Measurements from ENCODE around the gene TEC. TPM values are rescaled to one million over a fixed set of nuclear protein-coding genes. Genes with fewer than 3 reads are reported as not detected.
"Not testable (repeated sequence)": the region's sequence is repeated elsewhere in the genome, so short reads cannot be mapped to it uniquely, and the experiment has no call there.

TEC gene
- total RNA-seq, 1 donor from 2014 or later, result not detected

GRCh38 chr4:48169636-48170035, 100.0 kb downstream of the TEC start:
- Histone ChIP-seq H3K4me2 (no peak overlapping the region), H3K4me1 (no peaks in the 10 kb centered on the region), H3K9me3 (ENCODE audit: low read depth) (no peaks in the 10 kb centered on the region), H3K4me3 (no peak overlapping the region), H3K27ac (no peak overlapping the region), H3K79me2 (ENCODE audit: low read depth) (no peaks in the 10 kb centered on the region), H2AFZ (replicated peaks) (no peak overlapping the region), H4K20me1 (ENCODE audit: low read depth) (no peaks in the 10 kb centered on the region), H3K27me3 (no peaks in the 10 kb centered on the region), H3K36me3 (no peaks in the 10 kb centered on the region), H3F3A (ENCODE audit: low read depth) (no peaks in the 10 kb centered on the region), H3K9ac (no peak overlapping the region)
- Mint-ChIP-seq H3K4me1 (peaks cover 8% of the 10 kb centered on the region), H3K9me3 (no peaks in the 10 kb centered on the region), H3K27me3 (ENCODE audit: insufficient read depth, low read depth) (no peaks in the 10 kb centered on the region), H3K4me3 (no peak overlapping the region), H3K36me3 (no peaks in the 10 kb centered on the region), H3K27ac (no peak overlapping the region)
- no peak for DNase-seq (ENCODE audit: low spot score)
- TF ChIP-seq EZH2phosphoT487 (IDR thresholded peaks at IDR 0.05) (no peak), EZH2 (IDR thresholded peaks at IDR 0.05) (no peak), CTCF (IDR thresholded peaks at IDR 0.05) (no peak)

- Histone ChIP-seq H3K27me3 (no peaks in the 10 kb centered on the region), H3K9ac (no peak overlapping the region), H4K20me1 (ENCODE audit: low read depth) (no peaks in the 10 kb centered on the region), H3K79me2 (ENCODE audit: low read depth) (no peaks in the 10 kb centered on the region), H3K4me3 (no peak overlapping the region), H3K36me3 (no peaks in the 10 kb centered on the region), H3K4me1 (no peaks in the 10 kb centered on the region), H3K9me3 (ENCODE audit: low read depth) (no peaks in the 10 kb centered on the region), H3K4me2 (no peak overlapping the region), H3F3A (ENCODE audit: low read depth) (no peaks in the 10 kb centered on the region), H2AFZ (replicated peaks) (no peak overlapping the region), H3K27ac (no peak overlapping the region)
- no peak for DNase-seq (ENCODE audit: low spot score)
- Mint-ChIP-seq H3K27me3 (ENCODE audit: insufficient read depth, low read depth) (no peaks in the 10 kb centered on the region), H3K4me1 (no peaks in the 10 kb centered on the region), H3K27ac (no peak overlapping the region), H3K9me3 (no peaks in the 10 kb centered on the region), H3K4me3 (no peak overlapping the region), H3K36me3 (no peaks in the 10 kb centered on the region)
- TF ChIP-seq CTCF (IDR thresholded peaks at IDR 0.05) (no peak), EZH2 (IDR thresholded peaks at IDR 0.05) (no peak)
Measured at GRCh38 chr4:48167538-48168263, 101.9 kb downstream of the TEC start.

GRCh38 chr4:48164561-48164960, 105.1 kb downstream of the TEC start:
- H3K27ac Mint-ChIP-seq; H3K36me3 ChIP-seq; H3K4me1 ChIP-seq; H3K4me3 ChIP-seq; DNase-seq (ENCODE audit: low spot score); H3K27me3 Mint-ChIP-seq (ENCODE audit: insufficient read depth, low read depth); H3K9me3 ChIP-seq (ENCODE audit: low read depth); H3K4me1 Mint-ChIP-seq; H2AFZ ChIP-seq (replicated peaks); H3K9ac ChIP-seq; H3K79me2 ChIP-seq (ENCODE audit: low read depth); H3K4me2 ChIP-seq; H3F3A ChIP-seq (ENCODE audit: low read depth); H3K4me3 Mint-ChIP-seq; H3K36me3 Mint-ChIP-seq; H4K20me1 ChIP-seq (ENCODE audit: low read depth); H3K27ac ChIP-seq; H3K27me3 ChIP-seq; H3K9me3 Mint-ChIP-seq: not testable (repeated sequence)

- TF ChIP-seq EZH2phosphoT487 (IDR thresholded peaks at IDR 0.05), result no peak
- no peak for TF ChIP-seq CTCF (IDR thresholded peaks at IDR 0.05)
- no peak for TF ChIP-seq EZH2 (IDR thresholded peaks at IDR 0.05)
- peaks cover 3% of the 10 kb centered on the region for H3K27me3 Mint-ChIP-seq (ENCODE audit: insufficient read depth, low read depth)
- Histone ChIP-seq H3K27ac (no peak overlapping the region), H3K9me3 (ENCODE audit: low read depth) (no peaks in the 10 kb centered on the region), H3K4me1 (no peaks in the 10 kb centered on the region), H3F3A (ENCODE audit: low read depth) (no peaks in the 10 kb centered on the region), H3K36me3 (no peaks in the 10 kb centered on the region), H3K9ac (no peak overlapping the region), H3K27me3 (no peaks in the 10 kb centered on the region), H3K79me2 (ENCODE audit: low read depth) (no peaks in the 10 kb centered on the region), H3K4me3 (no peak overlapping the region), H4K20me1 (ENCODE audit: low read depth) (no peaks in the 10 kb centered on the region), H2AFZ (replicated peaks) (no peak overlapping the region), H3K4me2 (no peak overlapping the region)
- no peaks in the 10 kb centered on the region for H3K9me3 Mint-ChIP-seq
- no peaks in the 10 kb centered on the region for H3K36me3 Mint-ChIP-seq
- no peak overlapping the region for H3K4me3 Mint-ChIP-seq
- DNase-seq (ENCODE audit: low spot score), result no peak
- no peaks in the 10 kb centered on the region for H3K4me1 Mint-ChIP-seq
- H3K27ac Mint-ChIP-seq, result no peak overlapping the region
Measured at GRCh38 chr4:48163746-48164145, 105.9 kb downstream of the TEC start.

Measured in neural progenitor cell (in vitro differentiated cells).